Cardiac ventricle fibroblast (primary cell): ENCODE data around the gene ARHGEF33. TPM values are rescaled to one million over a fixed set of nuclear protein-coding genes. Genes with fewer than 3 reads are reported as not detected.

Experiments used
- total RNA-seq: library from RNA; depleted of rRNA; stranded (reverse); fragments of >200 nt; gene quantifications from 2 replicates; pipeline ENCODE4 v1.2.3, GENCODE V29; 2015

Gene ARHGEF33
- total RNA-seq = 0.12 and 0.59 TPM in 2 replicates

DNA sequence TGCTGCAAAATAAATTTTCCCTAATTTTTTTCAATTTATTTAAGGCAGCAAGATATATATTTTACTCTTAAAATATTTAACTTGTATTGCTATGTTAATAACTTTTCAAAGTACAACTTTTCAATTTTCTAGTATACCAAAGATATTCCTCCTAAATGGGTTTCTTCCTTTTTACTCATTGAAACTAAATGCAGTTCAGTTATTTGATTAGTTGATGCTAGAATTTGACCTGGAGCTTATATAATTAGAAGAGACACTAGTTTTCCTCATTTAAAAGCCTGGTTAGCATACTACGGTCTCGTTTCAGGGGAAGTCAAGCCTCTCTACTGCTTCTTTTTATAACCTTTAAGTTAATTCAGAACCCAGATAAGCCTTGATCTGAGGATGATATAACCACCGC, at the start of gene ARHGEF33:
Gene ARHGEF33, plus strand, starts transcription at position 301 of the 400 bp plus-strand sequence. CDS start 29,573 bp downstream, outside the sequence.

DNA sequence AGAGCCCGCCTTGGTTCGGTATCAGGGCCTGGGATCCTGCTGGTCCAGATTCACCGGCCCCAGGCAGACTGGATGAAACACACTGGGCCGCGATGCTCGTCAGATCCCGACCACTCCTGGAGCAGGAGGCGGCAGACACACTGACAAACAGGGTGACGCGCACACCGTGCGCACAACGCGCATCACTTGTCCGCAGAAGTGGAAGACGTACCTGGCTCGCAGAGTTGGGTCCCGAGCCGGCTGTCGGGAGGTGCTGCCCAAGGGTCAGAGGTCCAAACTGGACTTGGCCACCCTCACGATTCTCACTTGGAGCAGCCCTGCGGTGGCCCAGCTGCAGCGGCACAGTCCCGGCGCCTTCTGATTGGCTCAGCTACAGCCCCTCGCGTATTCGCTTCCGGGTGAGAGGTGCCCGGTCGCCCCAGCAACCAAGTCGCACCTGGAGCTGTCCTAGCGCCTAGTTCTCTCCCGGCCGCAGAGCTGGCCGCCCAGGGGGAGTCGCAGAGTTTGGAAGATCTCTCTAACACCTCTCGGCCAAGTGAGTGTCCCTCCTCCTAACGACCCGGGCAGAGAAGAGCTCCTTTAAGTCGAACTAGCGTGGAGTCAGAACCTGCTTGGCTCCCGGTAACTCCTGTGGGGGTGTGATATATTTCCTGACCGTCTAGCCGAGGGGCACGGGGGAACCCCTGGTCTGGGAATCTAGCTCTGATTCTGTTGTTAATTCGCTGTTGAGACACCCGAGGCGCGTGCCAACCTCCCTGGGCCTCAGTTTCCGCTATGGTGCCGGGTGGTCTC, 13.9 kb upstream of the ARHGEF33 start, which contains the start of the genes DHX57 and MORN2:
Gene DHX57, minus strand, starts transcription at position 359 of the 792 bp plus-strand sequence. CDS start 7,529 bp downstream, outside the sequence.
Gene MORN2, plus strand, starts transcription at position 401 of the 792 bp plus-strand sequence.

Other genes starting within 250 kb of the ARHGEF33 start
- gene GALM, start 223.8 kb upstream of the ARHGEF33 start, total RNA-seq = 21.0 and 22.2 TPM in 2 replicates
- 51.1 and 55.0 TPM in 2 replicates for gene SRSF7, start 138.5 kb upstream of the ARHGEF33 start, total RNA-seq
- 5.9 and 8.2 TPM in 2 replicates for gene GEMIN6, start 111.7 kb upstream of the ARHGEF33 start, total RNA-seq
- gene DHX57, start 13.9 kb upstream of the ARHGEF33 start, total RNA-seq = 11.5 and 11.7 TPM in 2 replicates
- gene MORN2, start 13.9 kb upstream of the ARHGEF33 start, total RNA-seq = 13.8 and 15.4 TPM in 2 replicates
- gene SOS1, start 231.2 kb downstream of the ARHGEF33 start, total RNA-seq = 34.9 and 38.8 TPM in 2 replicates